Measurements from ENCODE around the gene MAST3. TPM values are rescaled to one million over a fixed set of nuclear protein-coding genes. Genes with fewer than 3 reads are reported as not detected.

The MAST3 gene
- polyA plus RNA-seq, 1 of the 3 experiments (the other 2 are of a cell fraction) = 4.5 TPM

GRCh38 chr19:18147396-18147795, 49.8 kb downstream of the MAST3 start:
- Histone ChIP-seq H3K9ac (no peak overlapping the region), H3K36me3 (replicated peaks in 1 of 2; ENCODE audit: control insufficient read depth in 1 of 2, insufficient read depth in 2 of 2, low read length in 1 of 2) (peaks cover 0 to 24% of the 10 kb centered on the region in 2 experiments), H3F3A (replicated peaks; ENCODE audit: insufficient read depth) (peaks cover 7% of the 10 kb centered on the region), H3K4me1 (ENCODE audit: control insufficient read depth in 1 of 2, insufficient read depth in 2 of 2, low read depth in 1 of 2, low read length in 1 of 2) (peaks cover 0 to 8% of the 10 kb centered on the region in 2 experiments; a peak in 1 of 4 replicates), H4K20me1 (ENCODE audit: insufficient read depth) (no peaks in the 10 kb centered on the region), H3K4me3 (ENCODE audit: low read depth in 2 of 2, low read length in 1 of 2) (no peak overlapping the region), H3K27ac (ENCODE audit: low read depth in 2 of 2, low read length in 1 of 2) (no peak overlapping the region), H3K79me2 (ENCODE audit: insufficient read depth) (no peaks in the 10 kb centered on the region), H3K9me2 (no peaks in the 10 kb centered on the region), H3K9me3 (no peaks in the 10 kb centered on the region), H3K4me2 (no peak overlapping the region), H2AFZ (ENCODE audit: low read depth) (no peak overlapping the region), H3K27me3 (ENCODE audit: insufficient read depth) (no peaks in the 10 kb centered on the region)
- WGBS (ENCODE audit: low lambda C conversion rate) = 98% methylated on average over 12 of the region's 13 CpGs
- POLR2A ChIA-PET = no interaction called here
- TF ChIP-seq MAX (IDR thresholded peaks at IDR 0.05; ENCODE audit: low read depth) (no peak), FOXJ3 (CRISPR knock-in tag; IDR thresholded peaks at IDR 0.05) (no peak), RAD21 (IDR thresholded peaks at IDR 0.05; ENCODE audit: low read length) (no peak), EP300 (IDR thresholded peaks at IDR 0.05; ENCODE audit: borderline replicate concordance in 1 of 2, low read depth in 1 of 2, low read length in 1 of 2) (no peak), CHD2 (IDR thresholded peaks at IDR 0.05; ENCODE audit: low read length, partially characterized antibody) (no peak), TCF12 (IDR thresholded peaks at IDR 0.05) (no peak), RFX5 (IDR thresholded peaks at IDR 0.05; ENCODE audit: low read length) (no peak), REST (IDR thresholded peaks at IDR 0.05; ENCODE audit: low read depth, low read length) (no peak), GATA2 (CRISPR knock-in tag; IDR thresholded peaks at IDR 0.05) (no peak), JUND (IDR thresholded peaks at IDR 0.05) (no peak)
- TF ChIP-seq, protein P1, sequence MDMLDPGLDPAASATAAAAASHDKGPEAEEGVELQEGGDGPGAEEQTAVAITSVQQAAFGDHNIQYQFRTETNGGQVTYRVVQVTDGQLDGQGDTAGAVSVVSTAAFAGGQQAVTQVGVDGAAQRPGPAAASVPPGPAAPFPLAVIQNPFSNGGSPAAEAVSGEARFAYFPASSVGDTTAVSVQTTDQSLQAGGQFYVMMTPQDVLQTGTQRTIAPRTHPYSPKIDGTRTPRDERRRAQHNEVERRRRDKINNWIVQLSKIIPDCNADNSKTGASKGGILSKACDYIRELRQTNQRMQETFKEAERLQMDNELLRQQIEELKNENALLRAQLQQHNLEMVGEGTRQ (IDR thresholded peaks at IDR 0.05; ENCODE audit: borderline replicate concordance, low read depth, low read length) = no peak
- DNase-seq = no peak
- CTCF ChIA-PET = no interaction called here

DNA sequence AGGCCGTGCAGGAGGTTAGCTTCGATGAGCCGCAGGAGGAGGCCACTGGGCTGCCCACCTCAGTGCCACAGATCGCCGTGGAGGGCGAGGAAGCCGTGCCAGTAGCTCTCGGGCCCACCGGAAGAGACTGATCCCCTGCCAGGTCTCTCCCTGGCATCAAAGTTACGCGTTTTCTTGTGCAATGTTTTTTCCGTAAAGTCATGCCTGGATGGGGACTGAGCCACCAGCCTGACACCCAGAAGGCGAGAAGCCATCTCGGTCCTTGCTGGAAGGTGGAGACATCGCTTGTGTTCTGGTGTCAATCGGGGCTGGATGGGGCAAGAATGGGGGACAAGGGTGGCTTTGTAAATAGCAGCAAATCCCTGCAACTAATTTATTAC, 52.0 kb downstream of the MAST3 start:
- no peak overlapping the region for H2AFZ ChIP-seq (ENCODE audit: low read depth)
- H3K27ac ChIP-seq (ENCODE audit: low read depth in 2 of 2, low read length in 1 of 2) = no peak overlapping the region
- 92% methylated on average over 11 of the region's 16 CpGs for WGBS (ENCODE audit: low lambda C conversion rate)
- H3K79me2 ChIP-seq (ENCODE audit: insufficient read depth) = peaks cover 15% of the 10 kb centered on the region
- TF ChIP-seq SMC3 (IDR thresholded peaks at IDR 0.05; ENCODE audit: low read depth, low read length) (no peak), NRF1 (IDR thresholded peaks at IDR 0.05; ENCODE audit: low read depth, low read length) (no peak), JUND (IDR thresholded peaks at IDR 0.05) (no peak), RAD21 (IDR thresholded peaks at IDR 0.05; ENCODE audit: low read length) (no peak)
- H3K9me3 ChIP-seq = no peaks in the 10 kb centered on the region
- no peak for DNase-seq
- peaks cover 0 to 16% of the 10 kb centered on the region in 2 experiments; a peak in 1 of 4 replicates for H3K4me1 ChIP-seq (ENCODE audit: control insufficient read depth in 1 of 2, insufficient read depth in 2 of 2, low read depth in 1 of 2, low read length in 1 of 2)
- no peak overlapping the region for H3K9ac ChIP-seq
- H3K4me3 ChIP-seq (ENCODE audit: low read depth in 2 of 2, low read length in 1 of 2) = no peak overlapping the region
- H3K36me3 ChIP-seq (replicated peaks in 1 of 2; ENCODE audit: control insufficient read depth in 1 of 2, insufficient read depth in 2 of 2, low read length in 1 of 2) = peaks cover 0 to 15% of the 10 kb centered on the region in 2 experiments
- no peak overlapping the region for H3K4me2 ChIP-seq
- CTCF ChIA-PET = interaction anchor here (1.4 kb wide), 1 partner anchor 36 kb away, joined by 5 read pairs; no protein-coding TSS in a partner anchor
- POLR2A ChIA-PET = no interaction called here
- no peaks in the 10 kb centered on the region for H3K9me2 ChIP-seq
- H3F3A ChIP-seq (replicated peaks; ENCODE audit: insufficient read depth) = peaks cover 10% of the 10 kb centered on the region
- H3K27me3 ChIP-seq (ENCODE audit: insufficient read depth) = no peaks in the 10 kb centered on the region
- peaks cover 5% of the 10 kb centered on the region; the same call in 1 of the 2 replicates for H4K20me1 ChIP-seq (ENCODE audit: insufficient read depth)
